Stimulated activated CD4-positive, alpha-beta T cell treated with anti-CD3 and anti-CD28 coated beads, Interleukin-4, amount 100 ng/mL, for 4 hours (primary cell): Measurements from ENCODE around the gene ZNHIT1.

Experiments used
- DNase-seq, 2 experiments: peaks; one replicate each; pipeline ENCODE4 v3.0.0-alpha.2; 2020

ZNHIT1 gene

DNA sequence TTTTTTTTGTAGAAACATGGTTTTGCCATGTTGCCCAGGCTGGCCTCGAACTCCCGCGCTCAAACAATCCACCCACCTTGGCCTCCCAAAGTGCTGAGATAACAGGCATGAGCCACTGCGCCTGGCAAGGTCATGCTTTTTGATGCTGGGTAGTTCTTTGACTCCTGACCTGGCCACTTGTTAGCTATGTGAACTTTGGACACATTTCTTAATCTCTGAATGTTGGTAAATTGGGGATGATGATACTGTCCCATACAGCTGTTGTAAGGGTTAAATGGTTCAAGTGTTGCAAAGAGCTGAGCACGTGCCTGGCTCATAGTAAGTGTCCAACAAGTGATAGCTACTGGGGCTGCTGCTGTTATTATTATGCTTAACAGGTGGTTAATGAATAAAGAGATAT is 2.3 kb downstream of the ZNHIT1 start:
- no peak for DNase-seq

DNA sequence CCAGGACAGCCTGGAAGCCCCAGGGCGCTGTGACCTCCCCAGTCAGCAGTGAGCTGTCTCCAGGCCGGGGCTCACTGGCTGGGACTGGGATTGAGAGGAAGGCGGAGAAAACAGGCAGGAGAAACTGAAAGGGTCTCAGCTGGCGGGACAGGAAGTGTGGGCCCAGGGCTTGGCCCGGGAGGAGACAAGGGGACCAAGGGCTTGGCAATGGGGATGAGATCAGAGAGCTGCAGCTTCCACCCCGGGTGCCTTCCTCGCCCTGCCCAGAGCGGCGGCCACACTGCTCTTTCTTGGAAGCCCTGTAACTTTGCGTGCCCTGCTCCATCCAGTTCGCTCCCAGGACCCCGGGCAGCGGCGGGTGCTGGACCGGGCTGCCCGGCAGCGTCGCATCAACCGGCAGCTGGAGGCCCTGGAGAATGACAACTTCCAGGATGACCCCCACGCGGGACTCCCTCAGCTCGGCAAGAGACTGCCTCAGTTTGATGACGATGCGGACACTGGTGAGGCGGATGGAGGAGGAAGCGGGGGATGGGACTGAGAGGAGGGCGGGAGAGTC is 4.4 kb downstream of the ZNHIT1 start:
- no peak for DNase-seq

DNA sequence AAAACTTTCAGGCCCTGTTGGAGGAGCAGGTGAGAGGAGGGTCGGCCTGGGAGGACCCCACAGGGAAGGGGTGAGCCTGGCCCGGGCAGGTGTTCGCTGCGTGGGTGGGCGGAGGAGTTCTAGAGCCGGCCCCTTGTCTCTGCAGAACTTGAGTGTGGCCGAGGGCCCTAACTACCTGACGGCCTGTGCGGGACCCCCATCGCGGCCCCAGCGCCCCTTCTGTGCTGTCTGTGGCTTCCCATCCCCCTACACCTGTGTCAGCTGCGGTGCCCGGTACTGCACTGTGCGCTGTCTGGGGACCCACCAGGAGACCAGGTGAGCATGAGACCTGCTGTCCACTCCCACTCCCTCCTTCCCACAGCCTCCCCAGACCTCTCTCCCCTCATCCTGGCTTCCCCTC is 5.6 kb downstream of the ZNHIT1 start:
- no peak for DNase-seq

DNA sequence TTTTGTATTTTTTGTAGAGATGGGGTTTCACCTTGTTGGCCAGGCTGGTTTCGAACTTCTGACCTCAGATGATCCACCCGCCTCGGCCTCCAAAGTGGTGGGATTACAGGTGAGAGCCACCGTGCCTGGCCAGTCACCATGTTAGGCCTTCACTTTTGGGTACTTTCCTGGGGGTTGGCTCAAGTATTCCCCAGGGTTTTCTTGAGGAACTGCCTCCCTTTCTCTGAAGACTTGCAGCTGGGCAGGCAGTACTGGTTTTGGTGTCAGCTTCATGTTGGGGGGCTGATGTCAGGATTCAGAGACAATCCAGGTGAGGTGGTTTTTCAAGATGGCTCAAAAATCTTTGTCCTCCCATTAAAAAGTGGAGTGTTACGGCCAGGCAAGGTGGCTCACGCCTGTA is 7.7 kb downstream of the ZNHIT1 start:
- no peak for DNase-seq

DNA sequence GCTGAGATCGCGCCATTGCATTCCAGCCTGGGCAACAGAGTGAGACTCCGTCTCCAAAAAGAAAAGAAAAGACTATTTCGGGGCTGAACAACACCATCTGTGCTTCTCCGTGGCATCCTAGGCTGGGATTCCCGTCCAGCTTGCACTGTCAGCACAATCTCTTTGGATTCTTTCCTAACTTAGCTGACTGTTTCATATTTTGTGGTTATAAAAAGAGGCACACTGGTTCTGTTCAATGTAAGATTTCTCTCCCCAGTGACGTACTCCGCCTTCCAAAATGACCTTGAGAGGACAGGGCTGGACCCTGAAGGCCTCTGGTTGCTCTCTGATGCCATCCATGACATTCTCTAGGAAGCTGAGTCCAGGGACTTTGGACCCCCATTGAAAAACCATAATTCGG is 8.8 kb downstream of the ZNHIT1 start:
- no peak for DNase-seq

DNA sequence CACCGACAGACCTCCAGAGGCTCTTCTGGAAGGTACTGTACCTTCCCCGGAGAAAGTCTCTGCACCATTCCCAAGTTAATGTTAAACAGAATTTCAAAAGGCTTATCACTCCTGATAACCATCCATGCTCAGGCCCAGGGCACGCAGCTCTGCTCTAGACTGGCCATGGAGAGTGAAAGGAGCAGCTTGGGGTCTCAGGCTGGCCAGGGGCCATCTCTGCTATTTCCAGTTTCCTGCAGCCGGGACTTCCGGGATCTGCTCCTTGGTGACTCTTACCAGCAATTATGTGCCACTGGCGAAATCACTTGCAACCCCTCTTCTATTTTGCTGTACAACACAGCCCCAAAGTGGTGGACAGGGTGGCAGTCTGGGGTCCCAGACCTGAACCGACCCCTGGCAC is 13.7 kb downstream of the ZNHIT1 start:
- DNase-seq: no peak

DNA sequence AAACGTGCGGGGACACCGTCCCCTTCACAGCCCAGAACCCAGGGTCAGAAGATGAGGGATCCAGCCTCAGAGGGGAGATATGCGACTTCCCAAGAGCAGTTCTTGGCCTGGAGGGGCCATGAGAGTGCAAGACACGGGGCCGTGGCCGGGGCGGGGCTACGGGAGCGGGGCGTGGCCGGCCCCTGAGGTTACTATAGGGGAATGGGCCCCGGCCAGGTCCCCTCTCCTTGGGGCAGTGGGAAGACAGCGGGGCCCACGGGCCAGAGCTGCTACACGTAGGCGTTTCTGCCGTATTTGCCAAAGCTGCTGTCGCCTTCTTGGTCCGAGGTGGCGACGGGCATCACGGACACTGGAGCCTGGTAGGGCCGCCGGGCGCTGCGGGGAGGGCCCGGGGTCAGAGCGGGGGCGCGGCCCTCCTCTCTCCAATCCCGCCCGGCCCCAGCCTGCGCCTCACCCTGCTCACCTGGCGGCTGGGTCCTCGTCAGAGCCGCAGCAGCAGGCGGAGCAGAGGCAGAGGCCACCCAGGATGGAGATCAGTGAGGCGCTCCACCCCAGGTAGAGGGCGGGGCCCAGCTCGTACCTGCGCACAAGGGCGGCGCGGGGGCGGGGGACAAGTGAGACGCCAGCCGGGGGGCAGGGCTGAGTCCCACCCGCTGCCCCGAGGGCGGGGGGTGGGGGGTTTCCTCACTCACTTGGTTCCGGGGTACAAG is 14.3 kb downstream of the ZNHIT1 start:
- no peak for DNase-seq

DNA sequence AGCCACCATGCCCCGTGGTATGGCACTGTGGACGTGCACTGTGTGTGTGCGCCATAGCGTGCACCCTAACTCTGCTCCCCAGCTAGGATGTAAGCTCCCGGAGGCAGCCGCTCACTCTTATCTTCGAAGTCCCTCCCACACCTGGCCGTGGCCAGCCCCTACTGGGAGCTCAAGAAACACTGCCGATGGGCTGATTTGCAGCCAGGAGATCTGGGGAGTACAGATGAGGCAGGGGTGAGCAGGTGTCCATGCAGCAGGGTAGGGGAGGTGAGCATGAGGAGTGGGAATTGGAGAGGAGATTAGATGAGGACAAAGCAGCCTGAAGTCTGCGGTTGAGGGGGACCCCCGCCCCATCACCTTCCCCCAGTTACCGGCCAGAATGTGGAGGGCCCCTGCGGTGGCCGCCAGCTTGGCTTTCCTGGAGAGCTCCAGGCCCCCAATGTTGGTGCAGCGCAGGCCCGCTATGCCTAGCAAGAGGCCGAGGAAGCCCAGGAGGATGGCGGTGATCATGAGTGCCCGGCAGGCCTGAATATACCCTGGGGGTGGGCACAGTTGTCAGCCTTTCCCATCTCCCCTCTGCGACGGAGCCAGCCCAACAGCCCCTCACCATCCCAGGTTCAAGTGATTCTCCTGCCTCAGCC is 16.1 kb downstream of the ZNHIT1 start:
- no peak for DNase-seq

DNA sequence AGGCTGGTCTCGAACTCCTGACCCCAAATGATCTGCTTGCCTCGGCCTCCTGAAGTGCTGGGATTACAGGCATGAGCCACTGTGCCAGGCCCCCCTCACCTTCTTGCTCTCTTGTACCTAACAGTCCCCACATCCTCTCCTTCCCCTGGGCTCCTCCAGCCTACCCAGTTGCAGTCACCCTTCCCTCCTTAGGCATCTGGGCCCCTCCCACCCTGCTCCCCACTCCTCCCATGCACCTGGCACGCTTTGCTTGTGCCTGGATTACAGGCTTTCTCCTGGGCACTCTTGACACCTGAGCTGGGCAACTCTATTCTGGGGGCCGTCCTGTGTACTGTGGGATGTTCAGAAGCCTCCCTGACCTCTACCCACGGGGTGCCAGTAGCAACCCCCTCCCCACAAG is 16.7 kb downstream of the ZNHIT1 start:
- DNase-seq: no peak

DNA sequence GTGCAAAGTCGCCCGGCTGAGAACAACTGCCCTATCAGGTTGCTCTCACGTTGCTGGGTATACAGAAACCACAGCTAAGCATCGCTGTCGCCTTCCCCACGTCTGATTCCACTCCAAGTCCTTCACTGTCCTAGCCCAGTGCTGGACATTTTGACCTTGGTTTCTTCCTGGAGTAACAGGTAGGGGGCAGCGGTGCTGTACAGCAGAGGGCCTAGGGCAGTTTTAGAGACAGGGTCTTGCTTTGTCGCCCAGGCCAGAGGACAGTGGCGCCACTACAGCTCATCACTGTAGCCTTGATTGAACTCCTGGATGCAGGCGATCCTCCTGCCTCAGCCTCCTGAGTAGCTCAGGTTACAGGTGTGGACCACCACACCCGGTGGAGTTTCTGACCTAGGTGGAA is 17.1 kb downstream of the ZNHIT1 start:
- DNase-seq: no peak

DNA sequence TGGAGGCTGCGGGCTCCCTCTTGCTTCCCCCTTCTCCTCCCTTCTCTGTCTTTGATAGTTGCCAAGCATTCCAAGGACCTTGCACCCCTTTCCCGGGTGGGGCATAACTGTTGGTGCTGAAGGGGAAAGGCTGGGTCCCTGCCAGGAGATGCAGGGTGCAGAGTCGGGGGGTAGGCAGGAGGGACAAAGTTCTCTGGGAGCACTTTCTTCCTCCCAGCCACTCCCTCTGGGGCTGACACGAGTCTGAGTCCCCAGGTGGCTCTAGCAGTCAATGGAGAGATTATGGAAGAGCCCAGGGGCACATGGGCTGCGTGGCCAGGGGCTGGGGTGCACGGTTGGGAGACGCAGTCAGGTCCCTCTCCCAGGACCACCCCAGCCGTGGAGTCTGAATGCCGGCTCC is 17.6 kb downstream of the ZNHIT1 start:
- no peak for DNase-seq

DNA sequence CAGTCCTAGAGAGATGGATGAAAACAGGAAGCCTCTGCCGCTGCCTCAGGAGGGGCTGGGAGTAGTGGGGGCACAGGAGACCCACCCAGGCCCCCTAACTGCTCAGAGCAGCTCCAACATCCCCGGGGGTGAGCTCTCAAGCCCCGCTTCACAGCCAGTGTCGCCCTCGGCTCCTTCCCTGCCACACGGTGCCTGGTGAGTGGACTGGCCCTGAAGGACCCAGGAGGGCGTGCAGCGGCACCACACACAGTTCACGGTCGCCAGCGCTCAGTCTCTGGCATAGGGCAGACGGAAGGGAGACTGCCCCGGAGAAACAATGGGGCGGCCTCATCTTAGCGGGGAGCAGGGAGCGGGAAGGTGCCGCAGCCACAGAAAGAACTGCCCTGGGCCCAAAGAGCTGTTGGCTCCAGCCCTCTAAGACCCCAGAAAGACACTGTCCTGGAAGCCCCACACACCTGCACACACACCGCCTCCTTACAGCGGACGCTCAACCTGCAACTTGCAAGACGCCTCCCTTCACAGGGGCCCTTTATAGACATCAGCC is 18.4 kb downstream of the ZNHIT1 start:
- DNase-seq: no peak

DNA sequence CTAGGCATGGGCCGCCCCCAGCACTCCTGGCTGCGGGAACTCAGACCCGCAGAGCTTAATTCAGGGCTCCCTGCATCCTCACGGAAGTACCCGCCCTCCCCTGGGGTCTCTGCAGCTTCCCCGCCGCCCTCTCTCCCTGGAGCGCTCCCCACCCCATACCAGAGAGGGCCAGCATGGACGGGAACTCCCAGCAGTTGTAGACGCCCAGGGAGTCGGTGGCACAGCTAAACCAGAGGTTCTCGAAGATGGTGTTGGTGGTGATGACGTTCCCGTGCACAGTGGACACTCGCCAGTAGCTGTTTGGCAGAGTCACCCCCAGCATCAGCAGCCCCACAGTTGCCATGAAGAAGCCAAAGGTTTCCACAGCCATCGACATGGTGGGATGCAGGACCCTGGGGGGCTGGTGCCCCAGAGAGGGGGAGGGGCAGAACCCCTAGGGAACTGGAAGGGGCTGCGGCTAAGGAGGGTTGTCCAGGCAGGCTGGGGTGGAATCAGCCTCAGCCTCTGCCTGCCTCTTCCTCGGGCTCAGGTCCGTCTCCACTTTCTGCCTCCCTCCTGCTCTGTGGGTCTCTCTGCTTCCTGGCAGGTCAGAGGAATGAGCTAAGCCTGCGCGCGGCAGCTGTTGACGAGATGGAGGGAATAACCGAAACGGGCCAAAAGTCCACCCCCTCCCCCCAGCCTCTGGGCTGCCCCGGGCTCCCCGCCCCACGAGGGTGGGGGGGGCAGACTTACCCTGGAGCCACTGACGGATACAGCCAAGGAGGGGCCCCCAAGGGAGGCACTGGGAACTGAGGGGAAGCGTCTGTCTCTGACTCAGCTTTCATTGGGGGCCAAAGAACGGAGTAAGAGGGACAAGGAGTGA is 19.5 kb downstream of the ZNHIT1 start, which contains the start of gene CLDN15:
CLDN15 (minus strand) TSS at position 597 of the 862 bp plus-strand sequence; CDS start at position 376, 221 bp downstream.
- DNase-seq: no peak

DNA sequence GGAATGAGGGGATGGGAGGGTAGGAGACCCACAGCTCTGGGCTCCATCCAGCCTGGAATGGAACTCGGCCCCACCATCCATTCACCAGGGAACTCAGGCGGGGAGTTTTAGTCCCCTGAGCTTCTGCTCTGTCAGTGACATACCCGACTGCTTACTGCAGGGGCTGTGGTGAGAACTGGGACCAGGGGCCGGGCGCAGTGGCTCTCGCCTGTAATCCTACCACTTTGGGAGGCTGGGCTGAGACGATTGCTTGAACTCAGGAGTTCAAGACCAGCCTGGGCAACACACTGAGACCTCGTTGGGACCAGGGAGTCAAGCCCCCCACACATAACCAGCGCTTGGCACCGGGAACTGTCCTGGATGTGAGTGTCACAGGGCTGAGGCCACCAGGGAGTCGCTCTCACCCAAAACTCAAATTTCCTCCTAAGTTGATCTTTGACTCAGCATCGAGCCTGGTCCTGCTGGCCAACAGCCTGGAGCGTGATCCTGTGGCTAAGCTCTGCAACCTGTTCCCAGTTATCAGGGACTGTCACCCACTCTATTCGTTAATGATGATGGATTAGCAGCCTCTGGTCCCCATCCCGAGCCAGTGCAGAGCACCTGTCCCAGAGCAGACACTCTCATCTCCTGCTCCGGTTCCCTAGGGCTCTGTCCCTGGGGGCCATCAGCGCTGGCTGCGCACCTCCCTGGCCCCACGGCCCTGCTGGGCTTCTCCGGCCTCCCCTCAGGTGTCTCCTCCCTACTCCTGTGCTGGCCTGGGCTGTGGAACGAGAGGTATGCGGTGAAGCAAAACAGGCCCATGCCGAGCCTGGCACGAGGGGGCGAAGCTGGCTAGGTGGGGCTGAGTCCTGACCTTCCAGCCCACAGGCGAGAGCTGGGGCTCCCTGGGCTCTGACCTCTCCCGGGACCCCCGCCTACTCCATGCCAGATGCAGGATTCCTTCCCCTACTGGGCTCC is 20.5 kb downstream of the ZNHIT1 start:
- no peak for DNase-seq

DNA sequence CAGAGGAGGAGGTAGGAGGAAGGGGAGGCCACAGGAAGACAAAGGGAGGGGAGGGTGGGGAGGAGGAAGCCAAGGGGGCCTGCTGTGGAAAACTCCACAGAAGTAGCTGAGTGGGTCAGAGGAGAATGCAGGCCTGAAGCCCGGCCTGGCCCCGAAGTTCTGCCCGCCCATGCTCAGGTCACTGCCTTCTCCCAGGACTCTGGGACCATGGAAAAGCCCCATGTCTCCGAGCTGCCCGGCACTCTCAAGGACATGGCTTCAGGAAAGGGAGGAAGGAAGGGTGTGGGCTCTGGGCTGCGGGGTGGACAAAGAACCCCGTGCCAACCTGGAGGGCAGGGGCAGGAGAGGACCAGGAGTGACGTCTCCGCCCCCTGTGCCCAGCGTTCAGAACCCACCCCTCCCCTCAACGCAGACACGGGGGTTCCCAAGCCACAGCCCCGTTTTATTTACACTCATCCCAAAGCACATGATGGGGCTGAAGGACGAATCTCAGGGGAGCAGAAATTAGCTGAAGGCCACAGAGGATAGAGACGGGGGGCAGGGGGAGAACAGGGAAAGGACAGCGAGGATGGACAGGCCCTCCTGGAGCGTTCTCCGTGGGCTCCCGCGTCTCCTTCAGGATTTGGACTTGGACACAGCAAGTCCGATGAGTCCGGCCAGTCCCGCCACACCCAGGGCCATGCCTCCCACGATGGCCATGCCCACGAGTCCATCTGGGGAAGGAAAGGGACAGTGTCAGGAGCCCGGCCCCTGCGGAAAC is 21.4 kb downstream of the ZNHIT1 start:
- no peak for DNase-seq

DNA sequence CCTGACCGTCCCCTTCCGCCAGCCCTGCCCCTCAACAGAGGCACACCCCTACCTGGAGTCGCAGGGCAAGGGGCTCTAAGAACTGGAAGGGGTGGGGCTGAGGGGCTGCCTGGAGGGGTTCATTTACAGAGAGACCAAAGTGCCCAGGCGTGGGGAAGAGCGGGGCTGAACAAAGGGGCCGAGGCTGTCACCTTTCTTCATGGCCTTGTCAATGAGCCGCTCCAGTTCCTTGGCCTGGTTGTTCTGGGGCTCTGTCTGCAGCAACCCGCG is 21.9 kb downstream of the ZNHIT1 start:
- DNase-seq: no peak

DNA sequence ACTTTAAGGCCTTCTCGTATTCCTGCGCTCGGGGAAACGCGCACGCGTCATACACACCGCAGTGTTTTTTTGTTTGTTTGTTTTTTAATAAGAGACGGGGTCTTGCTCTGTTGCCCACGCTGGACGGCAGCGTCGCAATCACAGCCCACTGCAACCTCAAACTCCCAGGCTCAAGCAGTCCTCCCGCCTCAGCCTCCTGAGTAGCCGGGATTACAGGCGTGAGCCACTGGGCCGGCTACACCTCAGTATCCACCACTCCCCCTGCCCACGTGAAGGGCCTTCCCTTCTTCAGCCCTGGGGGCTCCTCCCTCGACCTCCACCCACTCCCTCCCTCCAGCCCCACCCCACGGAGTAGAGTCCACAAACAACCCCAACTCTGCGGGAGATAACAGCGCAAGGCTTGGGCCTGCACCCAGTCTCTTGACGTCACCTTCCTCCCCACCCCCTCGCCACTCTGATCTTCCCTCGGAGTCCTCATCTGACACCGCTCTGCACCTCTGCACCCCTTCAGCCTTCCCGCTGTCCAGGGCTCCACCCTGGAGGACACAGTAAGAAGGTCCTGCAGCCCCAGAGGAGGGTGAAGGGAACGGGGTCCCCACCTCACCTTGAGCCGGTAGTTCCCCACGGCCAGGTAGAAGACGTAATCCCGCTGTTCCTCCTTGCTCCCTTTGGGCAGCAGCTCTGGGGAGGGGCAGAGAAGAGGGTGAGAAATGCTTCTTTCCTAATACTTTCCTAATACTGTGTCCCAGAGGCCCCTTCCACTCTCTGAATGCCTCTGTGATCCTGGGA is 22.5 kb downstream of the ZNHIT1 start:
- DNase-seq: no peak

DNA sequence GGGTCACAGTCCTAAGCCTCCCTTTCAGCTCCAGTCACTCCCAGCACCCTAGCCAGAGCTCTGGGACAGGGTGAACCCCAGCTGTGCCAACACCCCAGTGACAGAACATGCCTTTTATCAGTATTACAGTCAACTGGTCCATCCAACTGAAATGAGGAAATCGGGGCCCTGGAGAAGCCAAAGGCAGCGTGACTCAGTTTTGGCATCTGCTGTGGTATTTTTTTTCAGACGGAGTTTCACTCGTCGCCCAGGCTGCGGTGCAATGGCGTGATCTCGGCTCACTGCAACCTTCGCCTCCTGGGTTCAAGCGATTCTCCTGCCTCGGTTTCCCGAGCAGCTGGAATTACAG is 23.0 kb downstream of the ZNHIT1 start:
- no peak for DNase-seq

DNA sequence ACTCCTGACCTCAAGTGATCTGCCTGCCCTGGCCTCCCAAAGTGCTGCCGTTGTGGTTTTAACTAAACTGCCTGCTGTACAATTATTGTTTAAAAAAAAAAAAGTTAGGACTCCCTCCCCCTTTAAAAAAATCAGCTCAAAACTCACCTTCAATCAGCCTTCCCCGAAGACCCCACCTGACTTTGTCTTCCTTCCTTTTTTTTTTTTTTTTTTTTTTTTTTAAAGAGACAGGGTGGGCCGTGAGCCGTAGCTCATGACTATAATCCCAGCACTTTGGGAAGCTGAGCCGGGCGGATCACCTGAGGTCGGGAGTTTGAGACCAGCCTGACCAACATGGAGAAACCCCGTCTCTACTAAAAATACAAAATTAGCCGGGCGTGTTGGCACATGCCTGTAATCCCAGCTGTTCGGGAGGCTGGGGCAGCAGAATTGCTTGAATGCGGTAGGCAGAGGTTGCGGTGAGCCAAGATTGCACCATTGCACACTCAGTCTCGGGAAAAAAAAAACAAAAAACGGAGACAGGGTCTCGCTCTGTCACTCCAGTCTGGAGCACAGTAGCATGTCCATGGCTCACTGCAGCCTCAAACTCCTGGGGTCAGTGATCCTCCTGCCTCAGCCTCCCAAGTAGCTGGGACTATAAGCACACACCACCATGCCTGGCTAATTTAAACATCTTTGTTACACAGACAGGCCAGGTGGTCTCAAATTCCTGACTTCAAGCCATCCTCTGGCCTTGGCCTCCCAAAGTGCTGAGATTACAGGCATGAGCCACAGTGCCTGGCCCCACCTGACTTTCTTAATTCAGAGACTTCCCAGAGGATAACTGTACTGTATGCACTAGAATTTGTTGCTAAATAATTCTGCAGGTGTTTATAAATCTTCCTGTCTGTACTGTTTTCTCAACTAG is 23.7 kb downstream of the ZNHIT1 start:
- DNase-seq: no peak
